HG03039 (cell line): Measurements from ENCODE around the gene HSPA12A.

Experiments
- ATAC-seq: cut with Tn5 transposase; IDR thresholded peaks from one replicate; pipeline ENCODE4 v1.9.1; 2021; ENCODE audit warnings: mild to moderate bottlenecking, moderate library complexity; ENCODE audit not compliant: unreplicated experiment

The HSPA12A gene

DNA sequence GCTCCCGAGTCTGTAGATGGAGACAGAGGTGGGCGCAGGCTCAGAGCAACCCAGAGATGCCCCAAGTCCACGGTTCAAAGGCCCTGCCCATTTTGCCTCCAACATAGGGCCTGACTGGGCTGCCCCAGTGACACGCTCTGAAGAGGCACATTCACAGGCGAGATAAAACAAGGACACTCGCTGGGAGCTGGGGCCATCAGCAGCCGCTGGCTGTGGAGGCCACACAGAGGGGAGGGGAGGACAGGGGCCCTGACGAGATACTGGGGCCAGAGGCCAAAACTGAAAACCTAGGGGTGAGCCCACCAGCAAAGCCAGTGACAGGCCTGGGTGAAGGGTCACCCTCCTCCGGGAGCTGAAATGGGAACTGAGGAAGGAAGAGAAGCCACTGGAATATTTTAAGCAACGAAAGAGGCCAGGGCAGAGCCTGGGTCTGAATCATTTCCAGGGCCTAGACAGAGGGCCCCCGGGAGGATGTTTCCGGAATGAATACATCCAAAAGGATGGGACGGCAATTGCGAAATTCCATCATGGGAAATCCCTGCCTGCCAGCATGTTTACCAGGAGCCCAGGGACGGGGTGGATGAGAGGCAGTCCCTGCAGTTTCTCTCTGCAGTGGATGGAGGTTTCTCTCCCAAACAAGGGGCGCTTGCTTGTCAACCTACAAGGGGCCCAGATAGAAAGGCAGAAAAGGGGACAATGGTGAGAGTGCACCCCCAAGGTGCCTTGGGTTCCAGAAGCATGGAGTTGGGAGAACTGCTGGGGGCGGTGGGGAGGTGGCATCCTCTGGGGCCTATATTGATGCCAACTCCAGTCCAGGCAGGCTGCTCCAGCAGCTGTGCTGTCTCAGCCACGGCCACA, 29.0 kb upstream of the HSPA12A start:
- no peak for ATAC-seq

DNA sequence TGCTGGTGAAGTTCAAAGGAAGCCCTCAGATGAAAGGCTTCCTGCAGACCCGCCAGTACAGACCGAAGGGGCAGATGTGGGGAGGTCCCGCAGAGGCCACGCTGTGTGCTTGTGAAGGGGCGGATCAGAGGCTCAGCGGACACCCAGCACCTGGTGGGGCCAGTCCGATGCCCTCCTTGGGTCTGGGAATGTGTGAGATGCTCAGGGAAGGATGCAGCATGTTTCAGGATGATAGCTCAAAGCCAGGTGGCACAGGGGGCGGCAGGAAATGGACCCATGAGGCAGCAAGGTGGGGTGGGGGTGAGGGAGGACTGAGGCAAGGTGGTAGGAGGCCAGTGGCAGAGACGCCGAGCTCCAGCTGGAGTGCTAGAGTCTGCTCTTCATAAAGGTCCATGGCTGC, 27.9 kb upstream of the HSPA12A start:
- no peak for ATAC-seq

GRCh38 chr10:116769791-116770190, 27.4 kb upstream of the HSPA12A start:
- no peak for ATAC-seq

DNA sequence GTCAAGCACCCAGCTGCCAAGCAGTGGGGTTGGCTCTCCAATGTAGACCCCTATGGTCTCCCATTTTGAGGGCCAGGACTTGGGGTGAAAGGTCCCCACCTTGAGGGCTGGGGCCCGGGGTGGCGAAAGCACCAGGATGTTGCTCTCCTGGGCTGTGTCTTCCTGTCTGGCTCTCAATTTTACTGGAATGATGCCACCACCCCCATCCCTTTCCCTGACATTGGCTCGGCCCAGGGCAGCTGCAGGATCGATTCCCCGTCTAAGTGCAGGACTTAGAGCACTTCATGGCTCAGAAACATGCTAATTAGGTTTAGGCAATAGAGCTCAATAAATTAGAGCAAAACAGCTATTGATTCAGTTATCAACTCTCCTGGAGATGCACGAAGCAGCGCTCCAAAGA, 27.0 kb upstream of the HSPA12A start:
- ATAC-seq = no peak

DNA sequence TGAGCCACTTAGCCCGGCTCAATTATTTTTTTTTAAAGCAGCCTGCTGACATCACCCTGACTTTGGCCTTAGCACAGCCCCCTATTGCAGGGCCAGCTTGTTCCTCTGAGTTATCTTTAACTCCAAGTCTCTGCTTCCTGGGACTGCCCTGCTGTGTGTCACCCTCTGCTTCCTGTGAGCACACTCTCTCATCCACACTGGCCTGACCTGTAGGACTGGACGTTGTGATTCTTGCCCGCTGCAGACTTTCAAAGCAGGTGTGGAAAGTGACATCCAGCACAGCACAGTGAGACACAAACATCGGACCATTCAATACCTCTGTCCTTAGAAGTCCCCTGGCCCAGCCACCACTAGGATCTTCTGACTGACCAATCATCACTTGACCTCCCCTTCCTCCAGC, 26.4 kb upstream of the HSPA12A start:
- ATAC-seq = no peak

- ATAC-seq = no peak
These were observed 24.7 kb upstream of the HSPA12A start for GRCh38 chr10:116766837-116767634.

DNA sequence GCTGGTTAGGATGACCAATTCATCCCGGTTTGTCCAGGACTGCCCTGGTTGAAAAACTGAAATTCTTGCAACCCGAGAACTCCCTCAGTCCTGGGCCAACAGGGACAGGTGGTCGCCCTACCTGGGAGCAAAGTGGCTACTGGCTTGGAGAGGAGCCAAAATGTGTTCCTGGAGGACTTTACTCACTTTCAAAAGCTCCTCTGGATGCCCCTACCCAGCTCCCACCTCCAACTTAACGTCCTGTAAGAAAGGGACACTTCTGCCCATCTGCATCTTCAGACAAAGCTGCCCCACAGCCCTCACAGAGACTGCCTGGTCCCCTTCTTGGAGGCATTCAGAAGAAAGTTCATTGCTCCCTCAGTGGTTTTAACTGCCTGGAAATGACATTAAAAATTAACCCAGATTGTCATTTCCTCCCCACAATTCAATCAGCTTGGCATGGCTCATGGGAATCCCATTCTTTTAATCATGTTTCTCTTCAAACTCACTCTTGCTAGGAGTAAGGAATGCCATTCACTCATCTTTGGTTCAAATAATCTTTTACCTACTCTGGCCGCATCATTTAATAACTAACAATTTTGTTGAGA, 24.0 kb upstream of the HSPA12A start:
- no peak for ATAC-seq

DNA sequence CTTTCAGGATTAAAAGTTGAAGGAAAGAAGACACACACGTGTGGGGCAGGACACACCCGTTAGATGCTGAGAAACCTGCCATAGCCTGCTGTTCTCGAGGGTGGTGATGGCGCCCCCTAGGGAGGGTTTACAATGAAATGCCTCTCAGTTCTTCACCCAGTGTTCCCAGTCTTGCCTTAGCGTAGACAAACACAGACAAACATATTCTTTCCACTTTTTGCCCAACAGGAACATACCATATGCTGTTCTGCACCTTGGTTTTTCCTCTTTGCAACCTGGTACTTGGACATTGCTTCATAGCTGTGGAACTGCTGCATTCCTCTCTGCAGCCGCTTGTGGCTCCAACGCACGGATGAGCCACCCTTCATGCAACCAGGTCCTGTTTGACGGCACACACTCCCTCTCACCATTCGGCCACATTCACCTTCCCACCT, 23.3 kb upstream of the HSPA12A start:
- ATAC-seq = no peak

DNA sequence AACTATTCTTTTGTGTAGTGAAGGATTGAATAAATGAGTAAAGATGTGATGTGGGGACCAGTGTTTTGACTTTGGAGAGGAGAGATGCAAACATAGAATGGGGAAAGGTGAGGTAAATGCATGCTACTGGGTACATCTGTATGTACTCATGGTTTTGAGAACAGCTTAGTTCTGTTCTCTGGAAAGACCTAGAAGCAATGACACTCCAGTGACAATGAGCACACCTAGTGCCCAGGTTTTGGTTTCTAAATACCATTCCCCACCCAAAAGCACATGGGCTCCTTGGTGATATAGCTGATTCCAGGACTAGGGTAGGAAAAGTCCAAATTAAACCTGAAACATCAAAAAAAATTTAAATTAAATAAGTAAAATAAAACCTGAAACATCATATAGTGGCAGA, 22.6 kb upstream of the HSPA12A start:
- no peak for ATAC-seq

DNA sequence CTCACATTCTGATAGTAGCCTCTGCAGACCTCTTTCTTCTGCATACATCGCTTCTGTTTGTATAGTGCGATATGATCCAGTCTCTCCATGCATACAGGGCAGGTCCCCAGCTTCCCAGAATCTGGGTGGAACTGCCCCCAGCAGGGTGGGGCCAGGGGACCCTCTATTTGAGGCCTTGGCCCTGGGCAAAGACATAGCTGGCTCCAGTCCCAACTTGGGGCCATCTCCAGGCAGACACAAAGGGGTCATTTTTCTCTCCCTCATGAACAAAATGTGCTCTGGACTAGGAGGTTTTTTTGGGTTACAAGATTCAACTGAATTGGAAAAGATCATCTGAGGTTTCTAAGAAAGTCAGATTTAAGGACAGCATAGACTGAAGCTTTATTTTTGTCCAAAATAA, 21.1 kb upstream of the HSPA12A start:
- ATAC-seq = no peak

GRCh38 chr10:116761883-116762282, 19.5 kb upstream of the HSPA12A start:
- no peak for ATAC-seq

DNA sequence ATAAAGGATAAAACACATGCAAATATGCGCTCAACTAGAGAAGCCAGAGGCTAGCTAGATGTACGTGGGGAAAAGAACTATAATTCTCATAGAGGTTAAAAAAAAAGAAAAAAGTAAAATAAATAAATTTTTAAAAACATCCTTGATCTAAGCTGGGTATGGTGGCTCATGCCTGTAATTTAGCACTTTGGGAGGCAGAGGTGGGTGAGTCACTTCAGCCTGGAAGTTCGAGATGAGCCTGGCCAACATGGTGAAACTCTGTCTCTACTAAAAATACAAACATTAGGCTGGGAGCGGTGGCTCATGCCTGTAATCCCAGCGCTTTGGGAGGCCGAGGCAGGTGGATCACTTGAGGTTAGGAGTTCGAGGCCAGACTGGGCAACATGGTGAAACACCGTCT, 18.6 kb upstream of the HSPA12A start:
- ATAC-seq = no peak

GRCh38 chr10:116757246-116757645, 14.9 kb upstream of the HSPA12A start:
- no peak for ATAC-seq

DNA sequence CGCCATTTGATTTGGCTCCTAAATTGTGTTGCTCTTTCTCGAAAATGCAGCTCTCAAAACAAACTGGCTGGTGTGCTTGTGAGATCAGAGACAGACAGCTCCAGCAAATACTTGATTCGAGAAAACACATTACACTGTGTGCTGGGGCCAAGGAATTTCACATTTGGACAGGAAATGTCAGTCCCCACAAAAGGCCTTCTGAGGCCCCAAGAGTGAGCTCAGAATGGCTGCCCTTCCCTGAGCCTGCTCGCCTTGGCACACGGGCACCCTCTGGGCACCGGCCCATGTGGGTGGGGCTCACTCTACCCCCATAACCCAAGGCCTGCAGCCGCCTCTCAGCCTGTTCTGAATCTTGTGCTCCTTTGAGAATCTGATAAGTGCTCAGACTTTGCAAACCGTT, 13.9 kb upstream of the HSPA12A start:
- ATAC-seq = no peak

GRCh38 chr10:116753759-116754158, 11.4 kb upstream of the HSPA12A start:
- ATAC-seq = no peak

DNA sequence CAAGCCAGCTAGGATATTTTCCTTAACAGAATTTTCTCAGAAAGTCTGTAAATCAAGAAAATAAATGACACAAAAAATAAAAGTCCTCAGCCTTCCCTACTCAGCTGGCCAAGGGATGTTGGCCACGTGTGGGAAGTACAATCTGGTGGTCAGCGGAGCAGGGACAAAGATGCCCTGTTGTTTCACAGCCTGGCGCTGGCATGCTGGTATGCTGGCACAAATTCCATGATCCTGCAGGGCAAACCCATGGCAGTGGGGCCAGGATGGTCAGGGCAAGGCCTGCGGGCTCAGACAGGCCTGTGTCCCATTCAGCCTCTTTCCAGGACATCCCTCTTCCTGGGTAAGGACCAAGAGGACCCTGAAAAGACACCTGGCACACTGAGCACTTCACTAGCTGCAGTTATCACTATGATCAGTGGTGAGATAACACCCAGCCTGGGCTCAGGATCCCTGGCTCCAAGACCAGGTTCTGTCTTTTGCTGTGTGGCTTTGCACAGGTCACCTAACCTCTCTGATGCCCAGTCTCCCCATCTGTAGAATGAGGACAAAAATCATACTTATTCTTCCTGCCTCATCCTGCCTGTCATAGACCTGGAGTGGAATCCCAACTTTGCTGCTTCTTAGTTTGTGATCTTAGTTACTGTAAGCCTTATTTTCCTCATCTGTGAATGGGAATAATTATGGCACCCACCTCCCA, 10.8 kb upstream of the HSPA12A start:
- no peak for ATAC-seq

- no peak for ATAC-seq
These were observed 10.2 kb upstream of the HSPA12A start for GRCh38 chr10:116752563-116752962.

GRCh38 chr10:116748471-116748870, 6.1 kb upstream of the HSPA12A start:
- ATAC-seq = no peak

- no peak for ATAC-seq
These were observed 5.7 kb upstream of the HSPA12A start for GRCh38 chr10:116748041-116748440.

- no peak for ATAC-seq
These were observed 5.0 kb upstream of the HSPA12A start for GRCh38 chr10:116747325-116747724.

GRCh38 chr10:116744885-116745284, 2.5 kb upstream of the HSPA12A start:
- ATAC-seq = no peak
